ENCODE measurements around the gene RPS10. TPM values are rescaled to one million over a fixed set of nuclear protein-coding genes. Genes with fewer than 3 reads are reported as not detected.

RPS10 gene
- total and polyA plus RNA-seq, 2 donors (not counting 3 experiments of a cell fraction or from before 2014, with no cell fraction given) = 1,416 to 5,496 TPM

DNA sequence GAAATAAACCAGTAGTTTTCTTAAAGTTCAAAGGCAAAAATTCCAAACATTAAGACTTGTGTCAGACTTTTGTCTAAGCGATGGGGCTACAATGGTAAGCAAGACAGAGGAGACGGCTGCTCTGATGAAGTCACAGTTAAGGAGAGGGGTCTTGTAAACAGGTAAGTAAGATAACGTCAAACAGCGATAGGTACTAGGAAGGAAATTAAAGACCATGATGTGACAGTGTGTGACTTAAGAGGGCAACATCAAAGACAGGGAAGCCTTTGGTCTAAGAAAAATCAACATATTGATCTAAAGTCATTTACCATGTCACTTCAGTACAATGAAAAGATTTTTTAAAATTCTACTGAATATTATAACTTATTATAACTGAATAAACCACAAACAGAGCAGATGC is 56.5 kb downstream of the RPS10 start:
- H2AFZ ChIP-seq (ENCODE audit: low read depth, low read length) = no peak overlapping the region
- H3K4me3 ChIP-seq (replicated peaks in 1 of 3; ENCODE audit: insufficient read depth in 1 of 3, low read depth in 1 of 3, low read length in 3 of 3) = no peak overlapping the region
- H3K27ac ChIP-seq (ENCODE audit: insufficient read depth, low read depth, low read length) = no peak overlapping the region
- dilution Hi-C loops (cut with MboI; ENCODE audit: extremely low pct_ligation_motif_present, low sequenced_read_pairs) (no loop called here), intact Hi-C loops (cut with micrococcal nuclease) (no loop called here)
- H3K27me3 ChIP-seq (ENCODE audit: control insufficient read depth in 2 of 2, insufficient read depth in 2 of 2, low read length in 2 of 2) = no peaks in the 10 kb centered on the region
- no peak for DNase-seq (ENCODE audit: low read depth, low spot score)
- no peaks in the 10 kb centered on the region for H3K36me3 ChIP-seq (ENCODE audit: control insufficient read depth in 2 of 2, extremely low read depth in 1 of 2, insufficient read depth in 2 of 2, low read length in 2 of 2)
- H3K9me1 ChIP-seq (replicated peaks; ENCODE audit: control insufficient read depth, extremely low read depth, insufficient read depth, low read length) = no peaks in the 10 kb centered on the region
- peaks cover 23% of the 10 kb centered on the region for H3K4me1 ChIP-seq (ENCODE audit: control insufficient read depth, extremely low read depth, insufficient read depth, low read length)
- TF ChIP-seq, protein P1, sequence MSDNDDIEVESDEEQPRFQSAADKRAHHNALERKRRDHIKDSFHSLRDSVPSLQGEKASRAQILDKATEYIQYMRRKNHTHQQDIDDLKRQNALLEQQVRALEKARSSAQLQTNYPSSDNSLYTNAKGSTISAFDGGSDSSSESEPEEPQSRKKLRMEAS (IDR thresholded peaks at IDR 0.05; ENCODE audit: insufficient read depth, insufficient read length) = no peak
- TF ChIP-seq JUN (IDR thresholded peaks at IDR 0.05; ENCODE audit: borderline replicate concordance, insufficient read depth, insufficient read length, low read depth) (no peak), POLR2A (IDR thresholded peaks at IDR 0.05; ENCODE audit: low read depth, low read length) (no peak), FOS (IDR thresholded peaks at IDR 0.05; ENCODE audit: borderline replicate concordance, insufficient read depth, low read length) (no peak), MYC (IDR thresholded peaks at IDR 0.05; ENCODE audit: low read depth, low read length) (no peak), POLR2AphosphoS5 (IDR thresholded peaks at IDR 0.05; ENCODE audit: insufficient read depth, low read depth, low read length) (no peak), EZH2 (IDR thresholded peaks at IDR 0.05; ENCODE audit: borderline replicate concordance, low read depth, low read length, severe bottlenecking) (no peak), GATA2 (IDR thresholded peaks at IDR 0.05; ENCODE audit: insufficient read depth, insufficient read length, low read depth, low read length) (no peak)
- TF ChIP-seq, protein P2, sequence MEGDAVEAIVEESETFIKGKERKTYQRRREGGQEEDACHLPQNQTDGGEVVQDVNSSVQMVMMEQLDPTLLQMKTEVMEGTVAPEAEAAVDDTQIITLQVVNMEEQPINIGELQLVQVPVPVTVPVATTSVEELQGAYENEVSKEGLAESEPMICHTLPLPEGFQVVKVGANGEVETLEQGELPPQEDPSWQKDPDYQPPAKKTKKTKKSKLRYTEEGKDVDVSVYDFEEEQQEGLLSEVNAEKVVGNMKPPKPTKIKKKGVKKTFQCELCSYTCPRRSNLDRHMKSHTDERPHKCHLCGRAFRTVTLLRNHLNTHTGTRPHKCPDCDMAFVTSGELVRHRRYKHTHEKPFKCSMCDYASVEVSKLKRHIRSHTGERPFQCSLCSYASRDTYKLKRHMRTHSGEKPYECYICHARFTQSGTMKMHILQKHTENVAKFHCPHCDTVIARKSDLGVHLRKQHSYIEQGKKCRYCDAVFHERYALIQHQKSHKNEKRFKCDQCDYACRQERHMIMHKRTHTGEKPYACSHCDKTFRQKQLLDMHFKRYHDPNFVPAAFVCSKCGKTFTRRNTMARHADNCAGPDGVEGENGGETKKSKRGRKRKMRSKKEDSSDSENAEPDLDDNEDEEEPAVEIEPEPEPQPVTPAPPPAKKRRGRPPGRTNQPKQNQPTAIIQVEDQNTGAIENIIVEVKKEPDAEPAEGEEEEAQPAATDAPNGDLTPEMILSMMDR (IDR thresholded peaks at IDR 0.05; ENCODE audit: extremely low read depth in 1 of 2, insufficient read depth in 1 of 2, low read depth in 1 of 2, low read length in 2 of 2) = no peak
- H3K4me2 ChIP-seq (ENCODE audit: insufficient read depth, low read length) = no peak overlapping the region
- no peak overlapping the region for H3K9ac ChIP-seq (replicated peaks; ENCODE audit: extremely low read depth, insufficient read depth, low read length)
- no peak for FAIRE-seq
- peaks cover 67% of the 10 kb centered on the region for H3K79me2 ChIP-seq (ENCODE audit: control insufficient read depth, insufficient read depth, low read length)
- CTCF ChIA-PET = interaction anchor here (0.6 to 1.3 kb wide), 2 partner anchors 9 to 46 kb away, joined by 3 read pairs; no protein-coding TSS in a partner anchor
- no peaks in the 10 kb centered on the region for H3K9me3 ChIP-seq (replicated peaks; ENCODE audit: control insufficient read depth, insufficient read depth, low read length)
- BruUV-seq (replicated peaks) = no TSS peak
- peaks cover 4% of the 10 kb centered on the region for H4K20me1 ChIP-seq (replicated peaks; ENCODE audit: control insufficient read depth, extremely low read depth, insufficient read depth, low read length)
- POLR2A ChIA-PET = no interaction called here

Other genes with a start within 250 kb of the RPS10 start
- 1,031 and 1,108 TPM in 2 replicates for gene HMGA1, start 189.2 kb downstream of the RPS10 start, total RNA-seq
- gene HMGA1, start 189.2 kb downstream of the RPS10 start, polyA plus RNA-seq = 416 and 425 TPM in 2 replicates
- 37.3 and 37.6 TPM in 2 replicates for gene SMIM29, start 177.1 kb downstream of the RPS10 start, total RNA-seq
- gene SMIM29, start 177.1 kb downstream of the RPS10 start, polyA plus RNA-seq = 75.2 and 135 TPM in 2 replicates
- gene NUDT3, start 33.4 kb downstream of the RPS10 start, total RNA-seq = 30.9 and 31.7 TPM in 2 replicates
- 10.9 and 11.9 TPM in 2 replicates for gene NUDT3, start 33.4 kb downstream of the RPS10 start, polyA plus RNA-seq
- gene PACSIN1, start 40.0 kb upstream of the RPS10 start, total RNA-seq = not detected in 2 replicates
- gene PACSIN1, start 40.0 kb upstream of the RPS10 start, polyA plus RNA-seq = 0.03 and 0.08 TPM in 2 replicates
- gene SPDEF, start 130.3 kb upstream of the RPS10 start, total RNA-seq = not detected in 2 replicates
- not detected in 2 replicates for gene SPDEF, start 130.3 kb upstream of the RPS10 start, polyA plus RNA-seq

Measured in endothelial cell of umbilical vein (primary cell).